HCT116 (cell line): ENCODE measurements around the gene KYAT1. TPM values are rescaled to one million over a fixed set of nuclear protein-coding genes. Genes with fewer than 3 reads are reported as not detected.

ENCODE experiments used
- ATAC-seq: fragments of 200-7000 bp; cut with Tn5 transposase; 2 replicates; pipeline ENCODE4 v1.9.1; 2020; ENCODE audit warnings: mild to moderate bottlenecking, moderate library complexity
- BruUV-seq: library from RNA; stranded (reverse); fragments of 400-500 nt; replicated peaks from 2 replicates; lab custom pipeline; 2021; lab: Mats Ljungman, UMichigan
- CTCF ChIA-PET: fragments of 300-600 bp; sonication (Branson Sonifier 250); formaldehyde crosslinking; loops from one replicate; lab custom pipeline; 2021; ENCODE audit warnings: antibody characterized with exemption; lab: Charles Lee
- POLR2A ChIA-PET: fragments of 300-600, 350-600 bp; sonication (Branson Sonifier 250); formaldehyde crosslinking; loops from one replicate; lab custom pipeline; 2021; ENCODE audit warnings: antibody characterized with exemption; lab: Charles Lee
- RAD21 ChIA-PET, 2 experiments: fragments of 300-600 bp; sonication (Branson Sonifier 250); formaldehyde crosslinking; loops; one replicate each; lab custom pipeline; 2023; ENCODE audit warnings: low total read pairs in 2 of 2; ENCODE audit not compliant: uncharacterized antibody in 2 of 2, unreplicated experiment in 2 of 2, low non-redundant PET in 1 of 2; lab: Charles Lee
- DNase-seq: peaks from one replicate; pipeline ENCODE4 v3.0.0-alpha.2; 2010; ENCODE audit warnings: low read depth, low spot score
- H2AFZ ChIP-seq: fragments of 200-600 bp; shearing (Covaris generic), sonication (generic); 2 replicates; pipeline ENCODE4 v1.6.1; 2017; ENCODE audit warnings: low read depth, mixed run types, mixed read lengths, antibody characterized with exemption, low read length; ENCODE audit not compliant: poor library complexity, severe bottlenecking
- H3K27ac ChIP-seq: 2 replicates; pipeline ENCODE4 v1.5.1; 2012; ENCODE audit warnings: low read depth, low read length
- H3K27me3 ChIP-seq: fragments of 200-600 bp; sonication (generic); 2 replicates; pipeline ENCODE4 v1.6.1; 2016; ENCODE audit warnings: mixed run types, low read length, mixed read lengths; ENCODE audit not compliant: insufficient read depth
- H3K36me3 ChIP-seq, 2 experiments: fragments of 200-500 bp in 1 of 2; fragments of 200-600 bp in 1 of 2; sonication (Bioruptor generic) in 1 of 2; sonication (generic) in 1 of 2; 2 replicates each; pipeline versions ENCODE4 v1.5.1 to v1.6.1; 2014 to 2016; ENCODE audit warnings: low read length in 2 of 2, inconsistent platforms in 1 of 2, mixed read lengths in 1 of 2, mixed run types in 1 of 2; ENCODE audit not compliant: insufficient read depth in 2 of 2, control insufficient read depth in 1 of 2
- H3K4me1 ChIP-seq, 2 experiments: fragments of 200-600 bp in 1 of 2; sonication (generic) in 1 of 2; 2 replicates each; pipeline versions ENCODE4 v1.5.1 to v1.6.1; 2012 to 2017; ENCODE audit warnings: low read length in 2 of 2, inconsistent platforms in 1 of 2, mild to moderate bottlenecking in 1 of 2, mixed read lengths in 1 of 2, mixed run types in 1 of 2, moderate library complexity in 1 of 2; ENCODE audit not compliant: insufficient read depth in 2 of 2, control insufficient read depth in 1 of 2
- H3K4me2 ChIP-seq: fragments of 200-600 bp; sonication (generic); 2 replicates; pipeline ENCODE4 v1.6.1; 2017; ENCODE audit warnings: mixed run types, low read length, mixed read lengths
- H3K4me3 ChIP-seq, 2 experiments: fragments of 200-600 bp in 1 of 2; sonication (generic) in 1 of 2; replicated peaks in 1 of 2; 2 replicates each; pipeline ENCODE4 v1.5.1; 2011 to 2016; ENCODE audit warnings: low read length in 2 of 2, control low read depth in 1 of 2, low read depth in 1 of 2, mild to moderate bottlenecking in 1 of 2, mixed read lengths in 1 of 2, mixed run types in 1 of 2
- H3K79me2 ChIP-seq: fragments of 200-600 bp; sonication (generic); 2 replicates; pipeline ENCODE4 v1.6.1; 2017; ENCODE audit warnings: mild to moderate bottlenecking, mixed run types, low read length, moderate library complexity, mixed read lengths; ENCODE audit not compliant: insufficient read depth
- H3K9ac ChIP-seq: fragments of 200-600 bp; sonication (generic); 2 replicates; pipeline ENCODE4 v1.6.1; 2016; ENCODE audit warnings: low read length, mixed read lengths
- H3K9me2 ChIP-seq: fragments of 200-600 bp; sonication (generic), shearing (Covaris generic); 2 replicates; pipeline ENCODE4 v1.6.1; 2017; ENCODE audit warnings: mixed run types, mild to moderate bottlenecking, moderate library complexity; ENCODE audit not compliant: insufficient read depth
- H3K9me3 ChIP-seq, 2 experiments: fragments of 200-500 bp in 1 of 2; fragments of 200-600 bp in 1 of 2; sonication (Bioruptor generic) in 1 of 2; sonication (generic) in 1 of 2; 2 replicates each; pipeline ENCODE4 v1.6.1; 2014 to 2017; ENCODE audit warnings: low read length in 2 of 2, mixed read lengths in 2 of 2, inconsistent platforms in 1 of 2, low read depth in 1 of 2, mild to moderate bottlenecking in 1 of 2, mixed run types in 1 of 2, moderate library complexity in 1 of 2; ENCODE audit not compliant: control insufficient read depth in 1 of 2, insufficient read depth in 1 of 2
- H4K20me1 ChIP-seq: fragments of 200-600 bp; sonication (generic), shearing (Covaris generic); 2 replicates; pipeline ENCODE4 v1.6.1; 2017; ENCODE audit warnings: mixed run types, mild to moderate bottlenecking, moderate library complexity; ENCODE audit not compliant: insufficient read depth
- CBX3 ChIP-seq: IDR thresholded peaks from 2 replicates; pipeline ENCODE4 v1.6.1; 2012; ENCODE audit warnings: low read depth
- CEBPB ChIP-seq: IDR thresholded peaks from 2 replicates; pipeline ENCODE4 v1.6.1; 2012; ENCODE audit warnings: low read depth
- EGR1 ChIP-seq: IDR thresholded peaks from 2 replicates; pipeline ENCODE4 v1.6.1; 2012; ENCODE audit warnings: low read depth
- ELF1 ChIP-seq: IDR thresholded peaks from 2 replicates; pipeline ENCODE4 v1.6.1; 2012; ENCODE audit warnings: low read depth, borderline replicate concordance
- EZH2 ChIP-seq: fragments of 200-600 bp; sonication (generic); IDR thresholded peaks from 2 replicates; pipeline ENCODE4 v1.6.1; 2017; ENCODE audit warnings: antibody characterized with exemption, mixed run types
- EZH2phosphoT487 ChIP-seq: fragments of 200-600 bp; IDR thresholded peaks from 2 replicates; pipeline ENCODE4 v1.6.1; 2018; ENCODE audit warnings: antibody characterized with exemption, borderline replicate concordance
- FOSL1 ChIP-seq: IDR thresholded peaks from 2 replicates; pipeline ENCODE4 v1.6.1; 2012; ENCODE audit warnings: low read depth
- POLR2A ChIP-seq: IDR thresholded peaks from 2 replicates; pipeline ENCODE4 v1.7.0; 2011; ENCODE audit warnings: borderline replicate concordance; ENCODE audit not compliant: insufficient read depth, insufficient read length; ENCODE audit errors: extremely low read depth
- POLR2AphosphoS5 ChIP-seq: IDR thresholded peaks from 2 replicates; pipeline ENCODE4 v1.6.1; 2011; ENCODE audit warnings: mild to moderate bottlenecking, low read depth, low read length, moderate library complexity
- TCF7L2 ChIP-seq: IDR thresholded peaks from 2 replicates; pipeline ENCODE4 v1.7.0; 2011; ENCODE audit warnings: borderline replicate concordance, inconsistent platforms; ENCODE audit not compliant: insufficient read depth, insufficient read length; ENCODE audit errors: extremely low read depth
- ZFX ChIP-seq: fragments of 450-650 bp; IDR thresholded peaks from 2 replicates; pipeline ENCODE4 v1.6.1; 2017
- intact Hi-C: fragments of 100-400 bp; cut with micrococcal nuclease; formaldehyde crosslinking; loops from 2 replicates; pipeline ENCODE4 v1.10.0; 2022
- total RNA-seq: library from RNA; stranded (reverse); gene quantifications from one replicate; pipeline ENCODE4 v1.2.1, GENCODE V29; 2021; ENCODE audit not compliant: unreplicated experiment
- TF ChIP-seq, protein P1 (sequence below): IDR thresholded peaks from 2 replicates; pipeline ENCODE4 v1.6.1; 2012

KYAT1 gene
- total RNA-seq, 1 experiment from 2014 or later: 10.1 TPM

DNA sequence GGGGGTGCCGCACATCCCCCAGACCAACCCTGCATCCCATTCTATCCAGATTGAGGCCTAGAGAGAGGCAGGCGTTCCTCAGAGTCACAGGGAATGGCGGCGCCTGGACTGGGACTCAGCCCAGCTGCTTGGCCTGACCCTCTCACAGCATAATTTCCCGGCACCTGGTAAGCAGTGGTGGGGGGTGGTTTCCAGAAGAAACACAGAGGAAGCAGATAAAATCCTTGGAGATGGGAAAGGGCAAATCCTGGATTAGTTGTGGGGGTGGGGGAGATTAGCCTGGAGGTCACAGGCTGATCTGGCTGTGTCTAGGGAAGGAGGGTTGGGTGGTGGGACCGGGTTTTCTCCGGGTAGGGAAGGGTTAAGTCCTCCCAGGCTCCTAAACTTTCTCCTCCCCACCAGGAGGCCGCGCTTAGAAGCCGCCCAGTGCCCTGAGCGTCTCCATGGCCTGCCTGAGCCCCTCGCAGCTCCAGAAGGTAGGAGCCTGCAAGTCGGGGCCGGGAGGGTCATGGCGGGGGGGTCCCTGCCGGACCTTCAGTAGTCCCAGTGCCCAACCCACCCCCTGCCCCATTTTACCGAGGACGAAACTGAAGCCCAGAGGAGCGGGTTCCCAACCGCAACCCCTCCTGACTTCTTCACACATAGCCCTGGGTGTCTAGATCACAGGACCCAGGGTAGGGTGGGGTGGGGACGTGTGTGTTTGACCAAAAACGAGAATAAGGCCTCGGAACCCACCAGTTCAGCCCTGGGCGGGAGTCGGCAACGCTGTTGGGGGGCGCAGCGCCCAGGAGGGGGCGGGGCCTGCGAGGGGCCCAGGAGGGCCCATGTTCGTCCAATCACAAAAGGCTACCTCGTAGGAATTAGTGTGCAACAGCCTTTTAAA lies 40.4 kb upstream of the KYAT1 start:
- no peaks in the 10 kb centered on the region for H3K79me2 ChIP-seq
- H3K4me1 ChIP-seq: no peaks in the 10 kb centered on the region
- 0 out of 4 replicates have a peak, but pooled peaks cover 0 to 5% of the 10 kb centered on the region in 2 experiments for H3K36me3 ChIP-seq
- no peak overlapping the region for H3K27ac ChIP-seq
- H3K9me3 ChIP-seq: no peaks in the 10 kb centered on the region
- H3K27me3 ChIP-seq: no peaks in the 10 kb centered on the region
- POLR2A ChIA-PET: no interaction called here
- CTCF ChIA-PET: no interaction called here
- no peak overlapping the region for H3K4me2 ChIP-seq
- no peak overlapping the region for H2AFZ ChIP-seq
- no peaks in the 10 kb centered on the region for H4K20me1 ChIP-seq
- RAD21 ChIA-PET: no interaction called here
- H3K9me2 ChIP-seq: no peaks in the 10 kb centered on the region
- no TSS peak for BruUV-seq
- no peak overlapping the region for H3K9ac ChIP-seq
- H3K4me3 ChIP-seq: no peak overlapping the region
- ATAC-seq: no peak
- intact Hi-C loops: no loop called here
- TF ChIP-seq POLR2A (peak; percentile 37), CBX3 (no peak)
- TF ChIP-seq, all 23 proteins: peak for 1
- no peak for DNase-seq

DNA sequence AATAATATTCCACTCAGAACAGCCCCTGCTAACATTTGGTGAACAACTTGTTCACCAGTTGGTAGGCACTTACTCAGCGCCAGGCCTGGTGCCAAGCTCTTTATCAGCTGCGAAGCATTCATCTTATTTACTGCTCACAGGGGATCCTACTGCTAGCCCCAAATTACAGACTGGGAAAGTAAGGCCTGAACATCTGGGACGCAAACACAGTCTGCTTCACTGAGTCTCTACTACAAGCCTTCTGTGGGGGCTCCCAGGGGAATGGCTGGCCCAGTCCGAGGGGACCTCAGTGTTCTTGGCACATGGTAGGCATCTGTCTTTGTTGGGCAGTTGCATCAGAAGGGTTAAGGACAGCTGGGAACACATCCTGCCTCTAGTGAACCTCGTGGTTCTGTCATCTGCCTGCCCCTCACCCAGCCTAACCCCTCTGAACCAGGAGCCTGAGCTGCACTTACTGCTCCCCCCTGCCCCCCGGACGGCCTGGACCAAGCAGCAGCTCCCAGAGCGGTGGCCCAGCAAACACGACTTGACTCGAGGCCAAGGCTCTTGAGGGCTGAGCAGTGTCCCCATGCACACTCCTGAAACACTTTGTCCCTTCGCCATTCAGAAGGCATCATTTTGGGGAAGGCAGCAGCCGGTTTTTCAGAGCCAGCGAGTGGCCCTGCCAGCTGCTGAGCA lies 38.8 kb upstream of the KYAT1 start, which contains the start of gene PHYHD1:
Gene PHYHD1, plus strand, starts transcription at position 602 of the 678 bp plus-strand sequence. CDS start 1,342 bp downstream, outside the sequence.
- ATAC-seq (no peak), DNase-seq (no peak)
- Histone ChIP-seq H3K27me3 (no peaks in the 10 kb centered on the region), H3K9me3 (no peaks in the 10 kb centered on the region), H3K9me2 (no peaks in the 10 kb centered on the region), H4K20me1 (no peaks in the 10 kb centered on the region), H2AFZ (no peak within 1 kb of the TSS), H3K4me2 (no peak within 1 kb of the TSS), H3K4me1 (no peaks in the 10 kb centered on the region), H3K79me2 (no peaks in the 10 kb centered on the region), H3K9ac (no peak within 1 kb of the TSS), H3K36me3 (0 out of 4 replicates have a peak, but pooled peaks cover 0 to 5% of the 10 kb centered on the region in 2 experiments), H3K27ac (no peak within 1 kb of the TSS), H3K4me3 (no peak within 1 kb of the TSS)
- no TSS peak for BruUV-seq
- POLR2A ChIA-PET: no interaction called here
- RAD21 ChIA-PET: no interaction called here
- TF ChIP-seq EZH2phosphoT487: no peak
- TF ChIP-seq POLR2AphosphoS5: no peak
- TF ChIP-seq, protein P1, sequence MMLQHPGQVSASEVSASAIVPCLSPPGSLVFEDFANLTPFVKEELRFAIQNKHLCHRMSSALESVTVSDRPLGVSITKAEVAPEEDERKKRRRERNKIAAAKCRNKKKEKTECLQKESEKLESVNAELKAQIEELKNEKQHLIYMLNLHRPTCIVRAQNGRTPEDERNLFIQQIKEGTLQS: no peak
- TF ChIP-seq TCF7L2: no peak
- TF ChIP-seq FOSL1: no peak
- TF ChIP-seq EZH2: no peak
- TF ChIP-seq CEBPB: no peak
- TF ChIP-seq POLR2A: no peak
- TF ChIP-seq CBX3: no peak
- no peak for TF ChIP-seq ZFX
- TF ChIP-seq ELF1: no peak
- TF ChIP-seq EGR1: no peak
- intact Hi-C loops: no loop called here
- CTCF ChIA-PET: no interaction called here
